Aorta (tissue), 5 donors: ENCODE results near the gene ITPK1. TPM values are rescaled to one million over a fixed set of nuclear protein-coding genes. Genes with fewer than 3 reads are reported as not detected.
"Not testable (repeated sequence)": the region's sequence is repeated elsewhere in the genome, so short reads cannot be mapped to it uniquely, and the experiment has no call there.

Experiments
- ATAC-seq: fragments of 200-7000 bp; cut with Tn5 transposase; one replicate; pipeline ENCODE4 v1.9.1; 2022; ENCODE audit warnings: moderate library complexity; ENCODE audit not compliant: low FRiP score
- DNase-seq, 2 donors: peaks; one replicate each; pipeline ENCODE4 v3.0.0-alpha.2; 2020
- H3K27ac ChIP-seq, 2 donors: one replicate each; pipeline ENCODE4 v1.5.1; 2013; ENCODE audit warnings: low read length in 2 of 2, mild to moderate bottlenecking in 2 of 2, moderate library complexity in 2 of 2, control low read depth in 1 of 2, inconsistent platforms in 1 of 2, low read depth in 1 of 2
- H3K27me3 ChIP-seq, 2 donors: one replicate each; pipeline ENCODE4 v1.6.1; 2013; ENCODE audit warnings: control low read depth in 1 of 2, low read length in 1 of 2, mild to moderate bottlenecking in 1 of 2, moderate library complexity in 1 of 2; ENCODE audit not compliant: insufficient read depth in 2 of 2, control insufficient read depth in 1 of 2
- H3K36me3 ChIP-seq, 2 donors: one replicate each; pipeline ENCODE4 v1.6.1; 2013; ENCODE audit warnings: control low read depth in 1 of 2, low read length in 1 of 2, mild to moderate bottlenecking in 1 of 2; ENCODE audit not compliant: insufficient read depth in 2 of 2, control insufficient read depth in 1 of 2
- H3K4me1 ChIP-seq, 2 donors: one replicate each; pipeline ENCODE4 v1.6.1; 2013; ENCODE audit warnings: low read length in 2 of 2, control low read depth in 1 of 2, mild to moderate bottlenecking in 1 of 2, moderate library complexity in 1 of 2; ENCODE audit not compliant: insufficient read depth in 2 of 2, control insufficient read depth in 1 of 2
- H3K4me3 ChIP-seq, 2 donors: one replicate each; pipeline ENCODE4 v1.5.1; 2013; ENCODE audit warnings: low read length in 2 of 2, control low read depth in 1 of 2, mild to moderate bottlenecking in 1 of 2
- H3K9me3 ChIP-seq: one replicate; pipeline ENCODE4 v1.6.1; 2013; ENCODE audit warnings: mild to moderate bottlenecking, low read length; ENCODE audit not compliant: control insufficient read depth
- WGBS, 2 donors: extraction: QIAGEN DNeasy Blood & Tissue Kit; methylation state at CpG; one replicate each; pipeline ENCODE4 v1.1.7; 2013; 5-methylcytosine and 5-hydroxymethylcytosine counted together
- intact Hi-C, 2 donors: fragments of 100-400 bp; cut with DNase I; formaldehyde crosslinking; loops; one replicate each; pipeline versions ENCODE4 v1.14.2 to v1.15.0; 2022
- polyA plus RNA-seq, 2 donors: library from polyadenylated mRNA; stranded (reverse); fragments of 200-250 nt; gene quantifications; one replicate each; pipeline ENCODE4 v1.2.3, GENCODE V29; 2013
- total RNA-seq, 2 donors: library from RNA; stranded (reverse); fragmentation: NEBNext Ultra II Directional; extraction: Animal tissue kit (Norgen Biotek cat#: 25700); gene quantifications; one replicate each; pipeline ENCODE4 v1.2.1, GENCODE V29; 2021
- donor health status: healthy with polysubstance abuse.
- donor health status: Bipolar disorder and iron deficiency.
- donor health status: DM: no; HTN: no; CAD: no.
- donor health status: DM: no; HTN: no; CAD: no.
- donor health status: DM: yes; HTN: yes; CAD: no.

The ITPK1 gene
- total and polyA plus RNA-seq, 4 donors, result 39.7 to 69.5 (median 54.2) TPM

- ATAC-seq (no peak), DNase-seq (no peak)
- Histone ChIP-seq H3K36me3 (no peaks in the 10 kb centered on the region), H3K9me3 (no peaks in the 10 kb centered on the region), H3K4me3 (no peak overlapping the region), H3K4me1 (no peaks in the 10 kb centered on the region), H3K27ac (no peak overlapping the region), H3K27me3 (no peaks in the 10 kb centered on the region)
- 59 to 67% methylated on average over 5 of the region's 5 CpGs for WGBS, 2 donors
- intact Hi-C loops, result loop anchor here (5.0 kb wide), 1 partner anchor 163 kb away; no protein-coding TSS in a partner anchor
Measured at GRCh38 chr14:93135399-93135798, 19.7 kb upstream of the ITPK1 start.

GRCh38 chr14:93133464-93133863, 17.7 kb upstream of the ITPK1 start:
- no peaks in the 10 kb centered on the region for H3K4me1 ChIP-seq
- ATAC-seq (no peak), DNase-seq (no peak)
- intact Hi-C loops, result no loop called here
- no peaks in the 10 kb centered on the region for H3K9me3 ChIP-seq
- H3K36me3 ChIP-seq, result no peaks in the 10 kb centered on the region
- no peak overlapping the region for H3K27ac ChIP-seq
- H3K4me3 ChIP-seq, result no peak overlapping the region
- no peaks in the 10 kb centered on the region for H3K27me3 ChIP-seq
- 79 to 82% methylated on average over 8 of the region's 8 CpGs for WGBS, 2 donors

GRCh38 chr14:93132472-93133065, 16.8 kb upstream of the ITPK1 start:
- Histone ChIP-seq H3K27ac (no peak overlapping the region), H3K36me3 (no peaks in the 10 kb centered on the region), H3K9me3 (no peaks in the 10 kb centered on the region), H3K27me3 (no peaks in the 10 kb centered on the region), H3K4me3 (no peak overlapping the region), H3K4me1 (no peaks in the 10 kb centered on the region)
- ATAC-seq (peak; percentile 45), DNase-seq (no peak)
- 72 to 74% methylated on average over 8 of the region's 8 CpGs for WGBS, 2 donors
- intact Hi-C loops, result no loop called here

GRCh38 chr14:93131257-93131820, 15.6 kb upstream of the ITPK1 start:
- intact Hi-C loops, result not testable (repeated sequence)

GRCh38 chr14:93128725-93129459, 13.2 kb upstream of the ITPK1 start:
- Histone ChIP-seq H3K4me3 (no peak overlapping the region), H3K27ac (no peak overlapping the region)
- intact Hi-C loops, result no loop called here

More at GRCh38 chr14:93131257-93131820, 15.6 kb upstream of the ITPK1 start:
- not testable (repeated sequence) for DNase-seq, H3K9me3 ChIP-seq, ATAC-seq, H3K36me3 ChIP-seq, H3K27me3 ChIP-seq, H3K27ac ChIP-seq, H3K4me3 ChIP-seq, H3K4me1 ChIP-seq
- WGBS, 2 donors, result 91 to 92% methylated on average over 5 of the region's 5 CpGs

GRCh38 chr14:93126111-93126510, 10.4 kb upstream of the ITPK1 start:
- DNase-seq, result no peak
- no peaks in the 10 kb centered on the region for H3K27me3 ChIP-seq
- no peaks in the 10 kb centered on the region for H3K36me3 ChIP-seq
- intact Hi-C loops, result no loop called here
- no peak for ATAC-seq
- WGBS, 2 donors, result 95 to 97% methylated on average over 9 of the region's 9 CpGs
- H3K9me3 ChIP-seq, result no peaks in the 10 kb centered on the region
- H3K4me1 ChIP-seq, result no peaks in the 10 kb centered on the region
- no peak overlapping the region for H3K4me3 ChIP-seq
- H3K27ac ChIP-seq, result no peak overlapping the region

More at GRCh38 chr14:93128725-93129459, 13.2 kb upstream of the ITPK1 start:
- no peaks in the 10 kb centered on the region for H3K9me3 ChIP-seq
- 56 to 57% methylated on average over 3 of the region's 3 CpGs for WGBS, 2 donors
- ATAC-seq (peak; percentile 68), DNase-seq (no peak)
- no peaks in the 10 kb centered on the region for H3K36me3 ChIP-seq
- H3K4me1 ChIP-seq, result no peaks in the 10 kb centered on the region
- H3K27me3 ChIP-seq, result no peaks in the 10 kb centered on the region

- intact Hi-C loops, result no loop called here
- 91 to 93% methylated on average over 6 of the region's 6 CpGs for WGBS, 2 donors
Measured at GRCh38 chr14:93122826-93123225, 7.1 kb upstream of the ITPK1 start.

GRCh38 chr14:93121030-93121834, 5.5 kb upstream of the ITPK1 start:
- WGBS, 2 donors, result 61 to 65% methylated on average over 5 of the region's 5 CpGs
- no peaks in the 10 kb centered on the region for H3K36me3 ChIP-seq
- no peak for ATAC-seq
- no peaks in the 10 kb centered on the region for H3K9me3 ChIP-seq
- no peak overlapping the region for H3K4me3 ChIP-seq
- DNase-seq, result no peak
- H3K27ac ChIP-seq, result no peak overlapping the region
- no peaks in the 10 kb centered on the region for H3K27me3 ChIP-seq
- intact Hi-C loops, result no loop called here
- H3K4me1 ChIP-seq, result no peaks in the 10 kb centered on the region

More at GRCh38 chr14:93122826-93123225, 7.1 kb upstream of the ITPK1 start:
- DNase-seq (no peak), ATAC-seq (no peak)
- no peak overlapping the region for H3K4me3 ChIP-seq
- no peak overlapping the region for H3K27ac ChIP-seq
- no peaks in the 10 kb centered on the region for H3K27me3 ChIP-seq
- H3K9me3 ChIP-seq, result no peaks in the 10 kb centered on the region
- H3K4me1 ChIP-seq, result no peaks in the 10 kb centered on the region
- no peaks in the 10 kb centered on the region for H3K36me3 ChIP-seq
